Activated B cell treated with CpG ODN at 0.5 μM for 24 hours (primary cell): Measurements from ENCODE around the gene UGT8. TPM values are rescaled to one million over a fixed set of nuclear protein-coding genes. Genes with fewer than 3 reads are reported as not detected.
"Not testable (repeated sequence)": the region's sequence is repeated elsewhere in the genome, so short reads cannot be mapped to it uniquely, and the experiment has no call there.

Experiments
- ATAC-seq: fragments of 200-7000 bp; cut with Tn5 transposase; one replicate; pipeline ENCODE4 v1.10.0; 2021; ENCODE audit warnings: low read depth, mild to moderate bottlenecking, moderate library complexity
- CTCF ChIA-PET: fragments of 350-600 bp; sonication (Branson Sonifier 250); formaldehyde crosslinking; loops from one replicate; lab custom pipeline; 2021; ENCODE audit warnings: antibody characterized with exemption; lab: Charles Lee
- POLR2A ChIA-PET: fragments of 350-600 bp; sonication (Branson Sonifier 250); formaldehyde crosslinking; loops from one replicate; lab custom pipeline; 2021; ENCODE audit warnings: antibody characterized with exemption; lab: Charles Lee
- DNase-seq: peaks from one replicate; pipeline ENCODE4 v3.0.0; 2022
- H3K27ac Mint-ChIP-seq: one replicate; pipeline ENCODE4 v1.8.0; 2020; ENCODE audit warnings: mixed read lengths
- H3K27me3 Mint-ChIP-seq: one replicate; pipeline ENCODE4 v1.8.0; 2021; ENCODE audit warnings: mixed read lengths
- H3K36me3 Mint-ChIP-seq: one replicate; pipeline ENCODE4 v1.8.0; 2021; ENCODE audit warnings: low read depth, mixed read lengths
- H3K4me1 Mint-ChIP-seq: one replicate; pipeline ENCODE4 v1.8.0; 2021; ENCODE audit warnings: mixed read lengths
- H3K4me3 Mint-ChIP-seq: one replicate; pipeline ENCODE4 v1.8.0; 2020; ENCODE audit warnings: mild to moderate bottlenecking, mixed read lengths
- H3K9me3 Mint-ChIP-seq: one replicate; pipeline ENCODE4 v1.8.0; 2020; ENCODE audit warnings: mixed read lengths
- intact Hi-C: fragments of 100-400 bp; cut with micrococcal nuclease; formaldehyde crosslinking; loops from one replicate; pipeline ENCODE4 v1.15.1; 2024
- total RNA-seq: library from RNA; stranded (reverse); gene quantifications from 2 replicates; pipeline ENCODE4 v1.2.3, GENCODE V29; 2022
- TF ChIP-seq, protein P1 (sequence below): fragments of 200-600 bp; IDR thresholded peaks from one replicate; pipeline ENCODE4 v1.8.0; 2022; ENCODE audit warnings: antibody characterized with exemption, mild to moderate bottlenecking

Gene UGT8
- total RNA-seq, 1 donor from 2014 or later, result 20.0 TPM

GRCh38 chr4:114603497-114603896, 4.9 kb downstream of the UGT8 start:
- Mint-ChIP-seq H3K4me3 (no peak overlapping the region), H3K27ac (no peak overlapping the region), H3K36me3 (peaks cover 7% of the 10 kb centered on the region), H3K4me1 (peaks cover 21% of the 10 kb centered on the region), H3K9me3 (no peaks in the 10 kb centered on the region), H3K27me3 (no peaks in the 10 kb centered on the region)
- intact Hi-C loops, result loop anchor here (1.0 to 2.0 kb wide), 5 partner anchors 10 to 1039 kb away; no protein-coding TSS in a partner anchor
- POLR2A ChIA-PET, result interaction anchor here (0.7 to 1.4 kb wide), 3 partner anchors 9 to 841 kb away, joined by 3 to 4 read pairs (median 4); no protein-coding TSS in a partner anchor
- TF ChIP-seq, protein P1, sequence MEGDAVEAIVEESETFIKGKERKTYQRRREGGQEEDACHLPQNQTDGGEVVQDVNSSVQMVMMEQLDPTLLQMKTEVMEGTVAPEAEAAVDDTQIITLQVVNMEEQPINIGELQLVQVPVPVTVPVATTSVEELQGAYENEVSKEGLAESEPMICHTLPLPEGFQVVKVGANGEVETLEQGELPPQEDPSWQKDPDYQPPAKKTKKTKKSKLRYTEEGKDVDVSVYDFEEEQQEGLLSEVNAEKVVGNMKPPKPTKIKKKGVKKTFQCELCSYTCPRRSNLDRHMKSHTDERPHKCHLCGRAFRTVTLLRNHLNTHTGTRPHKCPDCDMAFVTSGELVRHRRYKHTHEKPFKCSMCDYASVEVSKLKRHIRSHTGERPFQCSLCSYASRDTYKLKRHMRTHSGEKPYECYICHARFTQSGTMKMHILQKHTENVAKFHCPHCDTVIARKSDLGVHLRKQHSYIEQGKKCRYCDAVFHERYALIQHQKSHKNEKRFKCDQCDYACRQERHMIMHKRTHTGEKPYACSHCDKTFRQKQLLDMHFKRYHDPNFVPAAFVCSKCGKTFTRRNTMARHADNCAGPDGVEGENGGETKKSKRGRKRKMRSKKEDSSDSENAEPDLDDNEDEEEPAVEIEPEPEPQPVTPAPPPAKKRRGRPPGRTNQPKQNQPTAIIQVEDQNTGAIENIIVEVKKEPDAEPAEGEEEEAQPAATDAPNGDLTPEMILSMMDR, result no peak
- ATAC-seq (peak; percentile 71), DNase-seq (peak; percentile 37)
- CTCF ChIA-PET, result interaction anchor here (1.3 kb wide), 1 partner anchor 55 kb away, joined by 6 read pairs; no protein-coding TSS in a partner anchor

- Mint-ChIP-seq H3K27ac (no peak overlapping the region), H3K27me3 (no peaks in the 10 kb centered on the region), H3K36me3 (no peaks in the 10 kb centered on the region), H3K4me1 (peaks cover 21% of the 10 kb centered on the region), H3K9me3 (no peaks in the 10 kb centered on the region), H3K4me3 (no peak overlapping the region)
- ChIA-PET CTCF (no interaction called here), POLR2A (no interaction called here)
- TF ChIP-seq, protein P1, result no peak
- ATAC-seq (no peak), DNase-seq (no peak)
- intact Hi-C loops, result no loop called here
Observed at GRCh38 chr4:114606245-114606644, 7.6 kb downstream of the UGT8 start.

DNA sequence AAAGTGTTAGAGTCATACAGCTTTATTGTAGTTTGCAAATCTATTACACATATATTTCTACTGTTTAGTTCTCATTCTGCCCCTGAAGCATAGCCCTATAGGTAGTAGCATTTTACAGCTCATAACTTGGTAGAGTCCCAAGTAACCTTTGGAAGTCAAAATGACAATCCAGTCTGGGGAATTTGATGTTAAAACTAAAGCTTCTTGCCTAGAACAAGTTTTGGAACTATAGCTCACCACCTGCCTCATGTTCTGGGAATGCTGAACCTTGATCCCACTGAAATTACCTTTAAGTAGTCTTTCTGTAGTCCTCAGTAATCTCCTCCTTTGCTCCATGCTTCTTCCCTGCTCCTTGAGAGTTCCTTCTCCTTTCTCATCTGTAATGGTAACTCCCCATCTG, 8.4 kb downstream of the UGT8 start:
- POLR2A ChIA-PET, result no interaction called here
- Mint-ChIP-seq H3K4me3 (no peak overlapping the region), H3K9me3 (no peaks in the 10 kb centered on the region), H3K27ac (no peak overlapping the region), H3K4me1 (peaks cover 21% of the 10 kb centered on the region), H3K27me3 (no peaks in the 10 kb centered on the region), H3K36me3 (no peaks in the 10 kb centered on the region)
- TF ChIP-seq, protein P1, result no peak
- ATAC-seq, result no peak
- DNase-seq, result no peak
- CTCF ChIA-PET, result no interaction called here
- intact Hi-C loops, result no loop called here

GRCh38 chr4:114613560-114613959, 15.0 kb downstream of the UGT8 start:
- intact Hi-C loops, result loop anchor here (1.0 kb wide), 1 partner anchor 10 kb away; no protein-coding TSS in a partner anchor
- H3K9me3 Mint-ChIP-seq, result no peaks in the 10 kb centered on the region
- ATAC-seq, result no peak
- H3K4me3 Mint-ChIP-seq, result no peak overlapping the region
- DNase-seq, result no peak
- POLR2A ChIA-PET, result interaction anchor here (0.6 to 2.0 kb wide), 3 partner anchors 10 to 21 kb away, joined by 3 to 6 read pairs (median 4); partner anchors contain the start of gene UGT8
- TF ChIP-seq, protein P1, result no peak
- H3K36me3 Mint-ChIP-seq, result peaks cover 1% of the 10 kb centered on the region
- peaks cover 43% of the 10 kb centered on the region for H3K4me1 Mint-ChIP-seq
- H3K27ac Mint-ChIP-seq, result no peak overlapping the region
- H3K27me3 Mint-ChIP-seq, result no peaks in the 10 kb centered on the region
- CTCF ChIA-PET, result no interaction called here

GRCh38 chr4:114615435-114615834, 16.8 kb downstream of the UGT8 start:
- H3K27ac Mint-ChIP-seq, result no peak overlapping the region
- no peaks in the 10 kb centered on the region for H3K9me3 Mint-ChIP-seq
- POLR2A ChIA-PET, result interaction anchor here (0.7 kb wide), 1 partner anchor 10 kb away, joined by 10 read pairs; no protein-coding TSS in a partner anchor
- peaks cover 29% of the 10 kb centered on the region for H3K4me1 Mint-ChIP-seq
- TF ChIP-seq, protein P1, result no peak
- intact Hi-C loops, result no loop called here
- CTCF ChIA-PET, result no interaction called here
- peaks cover 1% of the 10 kb centered on the region for H3K36me3 Mint-ChIP-seq
- DNase-seq, result no peak
- H3K27me3 Mint-ChIP-seq, result no peaks in the 10 kb centered on the region
- H3K4me3 Mint-ChIP-seq, result no peak overlapping the region
- ATAC-seq, result no peak

- CTCF ChIA-PET, H3K27ac Mint-ChIP-seq, intact Hi-C loops, H3K36me3 Mint-ChIP-seq, DNase-seq, H3K9me3 Mint-ChIP-seq, H3K4me3 Mint-ChIP-seq, H3K27me3 Mint-ChIP-seq, POLR2A ChIA-PET, ATAC-seq: not testable (repeated sequence)
- peaks cover 27% of the 10 kb centered on the region for H3K4me1 Mint-ChIP-seq
Observed at GRCh38 chr4:114616036-114616435, 17.4 kb downstream of the UGT8 start.
